Stimulated activated CD8-positive, alpha-beta memory T cell treated with anti-CD3 and anti-CD28 coated beads, Interleukin-12 subunit alpha, Interleukin-12 subunit beta, amount 100 ng/mL, for 24 hours (primary cell): ENCODE results near the gene ABHD12B.
A peak's percentile ranks its signal among the peaks of the same experiment; 100 is the strongest.

Source experiments
- DNase-seq: peaks from one replicate; pipeline ENCODE4 v3.0.0-alpha.2; 2020; ENCODE audit errors: extremely low read depth

ABHD12B gene

GRCh38 chr14:50839048-50839447, 32.8 kb upstream of the ABHD12B start:
- no peak for DNase-seq

- no peak for DNase-seq
Measured at GRCh38 chr14:50839691-50840090, 32.2 kb upstream of the ABHD12B start.

DNA sequence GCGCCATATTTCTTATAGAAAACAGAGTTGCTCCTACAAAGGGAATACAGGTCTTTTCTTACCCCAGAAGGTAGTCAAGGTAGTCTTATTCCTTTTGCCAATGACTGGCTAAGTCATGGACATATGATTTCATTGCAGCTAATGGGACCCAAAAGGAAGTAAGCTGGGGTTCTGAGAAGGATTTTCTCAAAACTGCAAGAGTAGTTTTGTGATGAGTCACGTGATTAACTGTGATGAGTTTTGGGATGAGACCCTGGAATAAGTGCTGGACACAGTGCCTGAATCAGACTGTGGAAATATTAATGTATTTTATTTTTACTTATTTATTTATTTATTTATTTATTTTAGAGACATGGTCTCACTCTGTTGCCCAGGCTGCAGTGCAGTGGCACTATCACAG, 27.5 kb upstream of the ABHD12B start:
- no peak for DNase-seq

- no peak for DNase-seq
Measured at GRCh38 chr14:50845166-50845565, 26.7 kb upstream of the ABHD12B start.

DNA sequence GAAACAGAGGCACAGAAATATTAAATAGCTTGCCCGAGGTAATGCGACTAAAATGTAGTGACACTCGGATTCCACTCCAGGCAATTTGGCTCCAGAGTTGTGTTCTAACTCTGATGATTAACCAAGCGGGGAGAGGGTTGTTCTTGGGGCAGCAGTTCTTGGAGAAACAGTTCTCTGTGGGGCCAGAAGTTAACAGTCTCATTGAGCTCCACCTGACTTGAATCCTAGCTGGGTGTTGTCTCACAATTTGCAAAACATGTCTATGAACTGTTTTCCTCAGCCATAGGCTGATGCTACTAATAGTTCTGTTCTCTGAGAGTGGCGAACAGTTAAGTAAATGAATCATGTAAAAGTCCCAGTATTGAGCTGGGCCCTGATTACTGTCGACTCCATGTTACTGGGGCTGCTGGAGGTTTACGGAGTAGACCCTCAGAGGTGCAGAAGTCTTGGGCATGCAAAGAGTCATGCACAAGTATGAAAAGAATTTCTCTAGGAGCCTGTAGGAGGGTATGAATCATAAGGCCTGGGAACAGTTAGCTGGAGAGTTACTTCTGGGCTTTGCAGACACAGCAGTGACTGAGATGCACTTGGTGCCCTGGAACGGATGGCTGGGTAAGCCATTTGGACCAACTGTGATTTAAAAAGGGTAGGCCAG, 25.5 kb upstream of the ABHD12B start:
- DNase-seq, result no peak

DNA sequence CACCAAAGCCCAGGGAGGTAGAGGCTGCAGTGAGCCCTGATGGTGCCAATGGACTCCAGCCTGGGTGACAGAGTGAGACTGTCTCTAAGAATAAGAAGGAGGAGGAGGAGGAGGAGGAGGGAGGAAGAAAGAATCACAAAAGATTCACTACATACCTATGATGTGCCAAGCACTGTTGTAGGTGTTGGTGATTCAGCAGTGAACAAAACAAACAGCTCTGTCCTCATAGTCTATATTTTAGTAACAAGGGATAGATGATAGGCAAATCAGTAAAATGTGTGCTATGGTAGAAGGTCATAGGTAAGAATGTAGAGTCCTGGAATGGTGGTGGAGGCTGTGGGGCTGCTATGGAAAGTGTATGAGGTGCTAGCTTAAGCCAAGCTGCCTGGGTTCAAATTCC, 18.0 kb upstream of the ABHD12B start:
- no peak for DNase-seq

GRCh38 chr14:50854521-50854920, 17.3 kb upstream of the ABHD12B start:
- no peak for DNase-seq

DNA sequence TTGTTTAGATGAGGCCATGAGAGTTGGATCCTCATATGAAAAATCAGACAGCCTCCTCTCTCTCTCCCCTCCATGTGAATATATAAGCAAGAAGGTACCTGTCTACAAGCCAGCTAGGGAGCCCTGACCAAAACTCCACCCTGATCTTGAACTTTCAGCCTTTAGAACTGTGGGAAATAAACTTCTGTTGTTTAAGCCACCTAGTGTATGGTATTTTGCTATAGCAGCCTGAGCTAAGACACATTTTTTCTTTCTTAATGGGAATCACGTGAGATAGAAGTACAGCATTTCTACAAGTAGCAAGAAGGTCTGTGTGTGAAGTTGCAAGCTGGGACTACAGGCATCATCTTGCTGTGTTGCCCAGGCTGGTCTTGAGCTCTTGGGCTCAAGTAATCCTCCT, 16.3 kb upstream of the ABHD12B start:
- DNase-seq, result no peak

DNA sequence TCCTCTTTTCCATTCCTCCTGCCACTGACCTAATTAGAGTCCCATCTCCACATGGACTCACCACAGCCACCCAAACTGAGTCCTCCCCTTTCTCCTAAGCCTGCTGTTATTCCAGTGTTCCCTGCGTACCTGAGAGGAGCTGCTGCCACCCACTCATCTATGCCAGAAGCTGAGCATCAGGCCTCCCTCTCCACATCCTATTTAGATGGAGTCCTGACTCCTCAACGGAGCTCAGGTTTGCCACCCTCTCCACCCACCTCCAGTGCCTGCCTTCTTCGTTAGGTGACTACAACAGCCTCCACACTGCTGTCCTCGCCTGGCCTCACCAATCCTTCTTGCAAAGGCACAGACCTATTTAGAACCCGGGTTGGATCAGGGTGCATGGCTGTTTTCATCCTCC, 15.2 kb upstream of the ABHD12B start:
- DNase-seq, result no peak

- DNase-seq, result no peak
Measured at GRCh38 chr14:50859296-50859624, 12.6 kb upstream of the ABHD12B start.

DNA sequence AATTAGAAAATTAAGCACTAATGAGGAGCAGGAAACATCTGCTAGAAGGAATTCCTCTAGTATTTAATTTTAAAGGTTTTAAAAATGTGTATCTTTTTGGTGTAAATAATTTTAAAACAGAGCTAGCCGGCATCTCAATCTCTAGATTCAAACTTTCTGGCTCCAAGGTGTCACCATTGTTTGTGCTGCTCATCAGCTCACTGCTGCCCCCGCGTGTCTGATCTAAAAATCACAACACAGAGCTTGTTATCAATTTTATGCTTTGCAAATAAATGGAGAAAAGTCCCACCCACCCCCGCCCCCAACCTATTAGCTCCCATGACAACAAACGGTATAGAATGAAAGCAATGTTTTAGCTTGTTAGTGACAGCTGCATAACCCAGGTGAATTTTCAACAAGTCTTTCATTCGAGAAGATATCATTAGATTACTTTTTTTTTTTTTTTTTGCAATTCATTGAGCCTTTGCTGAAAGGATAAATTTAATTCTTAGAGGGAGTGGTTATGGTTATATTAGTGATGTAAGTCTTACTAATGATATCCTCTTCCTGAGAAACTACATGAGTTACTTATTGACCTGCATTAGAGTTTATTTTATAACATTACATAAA, 11.3 kb upstream of the ABHD12B start:
- DNase-seq, result peak; percentile 53

DNA sequence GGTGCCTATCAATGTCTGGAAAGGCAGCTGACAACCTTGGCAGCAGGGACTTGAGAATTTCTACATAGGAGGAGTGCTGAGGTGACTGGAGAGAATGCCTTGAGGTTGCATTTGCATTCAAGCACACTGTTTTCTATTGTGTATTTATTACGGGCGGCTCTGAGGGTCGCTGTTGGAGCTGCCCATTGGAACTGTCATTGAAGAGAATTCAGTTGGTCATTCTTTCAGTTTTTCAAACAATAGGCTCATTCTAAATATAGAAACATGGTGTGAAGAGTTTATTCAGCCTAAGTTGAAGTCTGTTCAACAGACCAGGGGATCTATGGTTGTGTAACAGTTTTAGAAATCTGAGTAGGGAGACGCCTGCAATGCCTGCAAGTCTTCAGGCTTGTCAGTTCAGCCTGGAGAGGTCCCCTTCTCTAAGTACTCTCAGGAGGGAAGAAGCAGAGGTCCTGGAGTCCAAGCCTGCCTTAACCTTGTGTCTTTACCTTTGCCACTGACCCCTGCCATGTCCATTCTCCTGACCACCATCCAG, 9.8 kb upstream of the ABHD12B start:
- no peak for DNase-seq

- no peak for DNase-seq
Measured at GRCh38 chr14:50864237-50864636, 7.6 kb upstream of the ABHD12B start.

DNA sequence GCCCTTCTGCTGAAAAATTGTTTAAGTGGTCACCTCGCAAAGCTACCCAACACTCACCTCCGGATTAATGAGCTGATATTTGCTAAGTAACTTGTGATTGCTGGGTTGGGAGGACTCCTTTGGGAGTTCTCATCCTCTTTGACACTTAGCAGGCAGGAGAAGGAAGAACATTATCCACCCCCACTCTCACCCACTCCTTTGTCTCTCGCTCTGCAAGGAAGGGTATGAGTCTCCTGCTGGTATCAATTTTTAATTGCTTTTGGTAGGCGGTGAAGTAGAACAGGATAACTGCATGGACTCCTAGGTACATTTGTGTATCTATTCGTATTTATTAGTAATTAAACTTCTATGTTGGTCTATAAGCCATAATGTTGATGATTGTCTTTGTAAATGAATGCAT, 6.9 kb upstream of the ABHD12B start:
- no peak for DNase-seq

- no peak for DNase-seq
Measured at GRCh38 chr14:50865391-50866076, 6.3 kb upstream of the ABHD12B start.

DNA sequence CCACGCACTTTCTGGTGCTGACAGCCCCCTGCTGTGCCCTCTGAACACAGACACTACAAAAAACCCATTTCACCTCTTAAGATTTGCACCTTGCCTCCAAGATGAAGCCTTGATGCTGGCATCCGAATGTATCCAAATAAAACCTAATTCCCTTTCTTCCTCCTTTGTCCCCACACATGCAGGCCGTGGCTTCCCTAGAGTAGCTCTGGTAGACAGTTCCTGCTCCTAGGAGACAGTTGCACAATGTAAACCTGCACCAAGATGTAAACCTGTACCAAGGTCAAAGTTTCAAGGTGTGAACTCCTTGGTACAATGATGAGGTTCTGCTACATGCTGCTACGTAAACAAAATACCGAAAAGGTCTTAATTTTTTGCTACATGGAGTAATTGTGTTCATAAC, 625 bp upstream of the ABHD12B start:
- DNase-seq, result no peak

DNA sequence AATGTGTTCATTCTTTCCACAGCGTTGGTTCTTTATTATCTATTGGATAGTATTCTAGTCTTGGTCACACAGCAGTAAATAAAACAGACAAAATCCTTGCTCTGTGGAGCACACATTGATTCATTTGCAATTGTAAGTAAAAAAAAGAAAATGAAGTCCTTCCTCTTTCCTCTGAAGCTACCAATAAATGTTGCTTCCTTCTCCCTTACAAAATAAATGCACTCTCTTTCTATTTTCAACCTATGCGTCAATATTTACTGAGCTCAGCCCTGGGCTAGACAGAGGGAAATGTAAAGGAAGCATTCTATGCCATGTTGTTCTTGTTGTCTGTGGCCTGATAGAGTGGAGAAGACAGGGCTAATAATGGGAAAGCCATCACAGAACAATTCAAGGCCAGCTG, 2.9 kb downstream of the ABHD12B start:
- no peak for DNase-seq

DNA sequence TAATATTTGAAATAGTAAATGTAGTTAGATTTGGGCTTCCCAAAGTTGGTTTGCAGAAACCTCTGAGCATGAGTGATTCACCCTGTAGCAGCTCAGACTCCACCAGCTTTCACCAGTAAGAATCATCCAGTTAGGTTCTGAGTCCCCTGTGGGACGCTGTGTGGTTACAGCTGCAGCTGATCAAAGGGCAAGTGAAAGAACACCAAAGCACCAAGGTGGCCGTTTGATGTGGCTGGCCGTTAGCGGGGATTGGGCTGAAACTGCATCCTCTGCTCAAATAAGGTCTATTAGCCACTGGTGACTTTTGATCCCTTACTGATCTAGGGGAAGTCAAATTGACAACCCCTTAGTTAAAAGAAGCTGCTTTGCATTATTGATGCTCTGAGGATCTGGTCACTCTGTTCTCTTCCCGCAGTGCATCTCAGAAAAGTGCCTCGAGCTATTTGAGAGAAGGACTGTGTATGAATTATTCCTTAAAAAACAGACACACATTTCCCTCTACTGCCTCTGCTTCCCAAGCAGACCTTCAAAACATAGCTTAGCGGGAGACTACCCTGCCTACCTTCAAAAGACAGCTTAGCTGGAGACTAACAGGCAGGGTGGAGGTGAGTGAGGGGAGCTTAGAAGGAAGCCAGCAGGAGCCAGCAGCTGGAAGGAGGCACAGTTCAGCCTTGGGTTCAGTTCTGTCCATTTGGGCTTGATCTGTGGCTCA, 3.7 kb downstream of the ABHD12B start:
- DNase-seq, result peak; percentile 15

- no peak for DNase-seq
Measured at GRCh38 chr14:50882932-50883826, 11.3 kb downstream of the ABHD12B start.

GRCh38 chr14:50883827-50884197, 12.0 kb downstream of the ABHD12B start:
- DNase-seq, result no peak

DNA sequence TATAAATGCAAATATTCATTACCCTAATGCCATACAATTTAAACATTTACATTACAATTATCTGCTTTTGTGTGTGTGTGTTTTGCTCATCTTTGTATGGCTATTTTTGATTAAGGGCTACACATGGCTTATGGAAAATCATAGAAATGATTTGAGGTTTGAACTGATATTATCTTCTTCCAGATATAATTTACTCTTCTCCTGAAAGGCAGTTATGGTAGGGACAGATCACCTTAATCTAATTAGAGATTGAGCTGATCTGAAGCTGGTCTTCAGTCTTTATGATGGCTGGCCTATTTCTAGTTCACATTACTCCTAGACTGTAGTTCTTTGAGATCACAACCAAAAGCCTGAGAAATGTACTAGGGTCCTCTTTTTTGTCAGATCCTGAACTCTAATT, 15.6 kb downstream of the ABHD12B start:
- no peak for DNase-seq

DNA sequence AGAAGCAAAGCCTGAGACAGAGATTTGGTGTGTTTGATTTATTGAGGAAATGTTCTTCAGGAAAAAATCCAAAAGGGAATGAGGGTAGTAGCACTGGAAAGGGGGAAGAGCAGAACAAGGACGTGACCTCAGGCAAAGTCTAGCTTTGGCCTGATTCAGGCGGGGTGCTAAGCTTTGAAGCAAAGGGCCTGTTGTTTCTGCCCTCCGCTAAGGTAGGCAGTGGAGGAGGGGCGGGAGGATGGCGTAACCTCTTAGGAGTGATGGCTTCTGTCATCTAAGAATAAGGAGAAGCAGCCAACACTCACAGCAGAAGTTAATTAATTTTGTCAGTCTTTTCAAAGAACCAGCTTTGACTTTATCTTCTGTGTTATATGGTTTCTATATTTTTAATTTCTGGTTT, 20.4 kb downstream of the ABHD12B start:
- DNase-seq, result no peak
